HG03139 (cell line): ENCODE data around the gene SPATA6.

Experiments used
- ATAC-seq: cut with Tn5 transposase; IDR thresholded peaks from one replicate; pipeline ENCODE4 v1.9.1; 2021; ENCODE audit not compliant: unreplicated experiment

SPATA6 gene

DNA sequence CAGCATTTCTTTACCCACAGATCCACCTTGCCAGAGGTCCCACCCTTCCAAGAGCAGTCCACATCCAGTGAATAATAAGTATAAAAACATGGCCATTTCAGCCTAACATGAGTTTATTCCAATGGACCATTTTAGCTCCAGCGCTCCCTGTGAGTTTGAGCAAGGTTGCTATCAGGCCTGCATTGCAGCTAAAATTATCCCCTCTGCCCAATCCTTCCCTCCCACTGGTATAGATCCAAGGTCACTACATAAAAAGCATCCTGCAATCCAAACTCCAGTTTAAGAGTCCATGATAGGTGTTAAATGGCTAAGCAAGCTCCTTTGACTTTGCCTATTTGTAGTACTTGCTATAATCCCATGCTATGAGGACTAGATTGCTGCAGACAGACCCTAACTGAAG lies 213.9 kb downstream of the SPATA6 start:
- ATAC-seq = no peak

DNA sequence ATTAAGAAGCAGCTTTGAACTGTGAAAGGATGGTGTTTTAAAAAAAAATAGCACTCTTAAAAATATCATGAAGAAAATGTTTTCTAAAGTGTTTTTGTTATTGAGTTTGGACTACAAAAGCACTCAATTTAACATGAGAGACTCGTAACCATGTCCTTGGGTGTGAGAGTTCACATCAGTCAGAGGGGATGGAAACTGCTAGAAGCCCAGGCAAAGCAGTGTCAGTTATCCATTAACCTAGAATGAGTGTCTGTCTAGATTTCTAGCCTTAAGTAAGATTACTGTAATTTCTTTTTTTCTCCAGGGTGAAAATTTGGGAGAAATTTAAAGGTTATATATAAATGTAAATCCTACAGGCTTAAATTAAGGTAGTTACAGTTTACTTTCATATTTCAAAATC lies 217.8 kb downstream of the SPATA6 start:
- ATAC-seq = no peak

DNA sequence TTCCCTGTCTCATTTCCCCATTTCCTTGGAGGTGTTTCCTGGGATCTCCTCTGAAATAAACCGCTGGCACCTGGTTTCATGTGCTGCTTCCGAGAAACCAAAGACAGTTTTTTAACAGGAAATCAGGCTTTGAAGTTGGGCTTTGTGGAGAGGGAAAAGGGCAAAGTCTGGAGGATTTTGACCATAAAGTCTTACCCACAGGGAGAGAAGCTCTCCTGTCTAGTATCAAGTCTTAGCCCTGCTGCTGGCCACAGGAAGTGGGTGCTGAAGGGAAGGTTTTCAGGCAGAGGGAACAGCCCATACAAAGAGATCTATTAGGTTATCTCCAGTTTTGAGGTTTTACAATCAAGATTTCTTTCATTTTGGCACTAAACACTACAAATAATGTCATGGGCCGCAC lies 220.2 kb downstream of the SPATA6 start:
- ATAC-seq = no peak

DNA sequence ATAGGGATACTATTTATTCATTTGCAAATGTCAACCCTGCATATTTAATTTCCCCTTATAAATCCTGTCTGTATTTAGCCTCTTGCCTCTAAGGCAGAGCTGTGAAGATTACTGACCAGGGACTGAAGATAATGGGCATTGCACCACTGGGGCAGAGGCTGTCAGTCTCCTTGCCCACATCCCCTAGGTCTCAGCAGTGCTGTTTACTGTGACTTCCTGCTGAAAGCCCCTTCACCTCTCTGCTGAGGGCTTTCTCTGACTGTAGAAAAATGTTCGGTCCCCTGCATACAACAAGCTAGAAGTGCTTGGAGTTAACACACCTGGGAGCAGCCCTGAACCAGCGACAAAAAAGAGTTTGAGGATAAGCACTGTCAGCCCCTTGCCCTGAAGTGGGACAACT lies 220.7 kb downstream of the SPATA6 start:
- no peak for ATAC-seq

DNA sequence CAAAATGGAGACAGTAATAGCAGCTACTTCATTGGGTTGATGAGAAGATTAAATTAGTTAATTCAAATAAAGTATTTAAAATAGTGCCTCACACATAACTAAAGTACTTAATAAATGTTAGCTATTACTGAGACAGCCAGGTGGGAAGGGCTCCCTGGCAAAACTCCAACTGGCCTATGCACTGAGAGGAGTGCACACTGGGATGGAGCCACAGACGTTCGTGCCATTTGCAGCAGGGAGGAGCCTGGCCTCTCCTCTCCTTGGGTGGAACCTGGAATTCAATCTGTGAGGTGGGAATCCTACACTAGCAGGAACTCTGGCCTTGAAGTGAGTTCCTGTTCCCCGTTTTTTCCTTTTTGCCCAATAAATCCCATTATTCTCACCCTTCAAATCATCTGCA lies 221.4 kb downstream of the SPATA6 start:
- ATAC-seq = no peak

DNA sequence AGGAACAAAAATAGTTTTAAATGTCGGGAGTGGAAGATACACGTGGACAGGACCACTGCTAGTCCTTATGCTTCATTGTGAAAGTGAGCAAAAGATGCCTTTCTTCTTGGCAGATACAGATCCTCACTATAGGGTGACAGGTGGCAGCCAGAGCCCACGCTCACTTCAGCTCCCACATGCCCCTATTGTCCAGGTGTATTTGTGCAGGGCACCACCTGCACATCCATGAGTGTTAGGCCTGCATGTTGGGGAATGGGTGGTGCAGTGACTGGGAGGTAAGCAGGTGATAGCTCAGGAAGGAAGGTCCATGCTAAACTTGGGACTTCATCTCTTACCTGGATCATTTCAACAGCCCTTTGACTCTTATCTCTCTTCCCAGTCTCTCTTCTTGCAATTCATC lies 222.1 kb downstream of the SPATA6 start:
- ATAC-seq = no peak

DNA sequence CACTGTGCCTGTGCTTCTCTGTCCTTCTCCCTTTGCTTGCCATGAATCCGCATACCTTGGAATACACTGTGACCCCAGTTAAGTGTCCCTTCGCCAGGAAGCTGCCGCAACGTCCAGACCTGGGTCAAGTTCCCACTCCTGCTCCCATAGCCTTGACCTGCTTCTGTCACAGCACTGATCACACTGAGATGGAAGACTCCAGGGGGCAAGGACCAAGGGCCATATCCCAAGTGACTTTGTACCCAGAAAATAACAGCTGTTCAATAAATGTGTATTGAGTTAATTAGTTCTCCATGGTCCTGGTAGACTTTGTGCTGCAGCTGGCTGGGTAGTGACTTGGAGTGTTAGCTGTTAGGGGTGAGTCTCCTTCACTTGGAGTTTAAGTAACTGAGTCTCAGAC lies 223.6 kb downstream of the SPATA6 start:
- ATAC-seq = no peak

DNA sequence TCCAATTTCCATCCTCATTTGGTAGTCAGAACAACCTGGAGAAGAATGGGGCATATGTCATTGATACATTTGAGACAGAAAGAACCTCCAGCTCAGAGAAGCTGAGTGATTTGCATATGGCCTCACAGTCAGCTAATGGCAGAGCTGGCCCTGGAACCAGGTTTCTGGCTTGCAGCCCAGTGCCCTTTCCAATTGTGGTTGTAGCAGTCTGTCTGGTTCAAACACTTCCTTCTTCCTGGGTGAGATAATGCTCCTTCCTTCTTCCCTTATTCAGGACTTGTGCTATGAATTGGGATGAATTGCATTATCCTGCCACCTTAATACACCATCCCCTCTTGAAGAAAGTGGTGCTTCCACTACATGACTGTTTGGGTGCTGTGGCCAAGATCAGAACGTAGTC lies 225.3 kb downstream of the SPATA6 start:
- no peak for ATAC-seq
